ENCODE data around the gene SMARCA5.
A peak's percentile ranks its signal among the peaks of the same experiment; 100 is the strongest.
"Not testable (repeated sequence)": the region's sequence is repeated elsewhere in the genome, so short reads cannot be mapped to it uniquely, and the experiment has no call there.

The SMARCA5 gene, protein sequence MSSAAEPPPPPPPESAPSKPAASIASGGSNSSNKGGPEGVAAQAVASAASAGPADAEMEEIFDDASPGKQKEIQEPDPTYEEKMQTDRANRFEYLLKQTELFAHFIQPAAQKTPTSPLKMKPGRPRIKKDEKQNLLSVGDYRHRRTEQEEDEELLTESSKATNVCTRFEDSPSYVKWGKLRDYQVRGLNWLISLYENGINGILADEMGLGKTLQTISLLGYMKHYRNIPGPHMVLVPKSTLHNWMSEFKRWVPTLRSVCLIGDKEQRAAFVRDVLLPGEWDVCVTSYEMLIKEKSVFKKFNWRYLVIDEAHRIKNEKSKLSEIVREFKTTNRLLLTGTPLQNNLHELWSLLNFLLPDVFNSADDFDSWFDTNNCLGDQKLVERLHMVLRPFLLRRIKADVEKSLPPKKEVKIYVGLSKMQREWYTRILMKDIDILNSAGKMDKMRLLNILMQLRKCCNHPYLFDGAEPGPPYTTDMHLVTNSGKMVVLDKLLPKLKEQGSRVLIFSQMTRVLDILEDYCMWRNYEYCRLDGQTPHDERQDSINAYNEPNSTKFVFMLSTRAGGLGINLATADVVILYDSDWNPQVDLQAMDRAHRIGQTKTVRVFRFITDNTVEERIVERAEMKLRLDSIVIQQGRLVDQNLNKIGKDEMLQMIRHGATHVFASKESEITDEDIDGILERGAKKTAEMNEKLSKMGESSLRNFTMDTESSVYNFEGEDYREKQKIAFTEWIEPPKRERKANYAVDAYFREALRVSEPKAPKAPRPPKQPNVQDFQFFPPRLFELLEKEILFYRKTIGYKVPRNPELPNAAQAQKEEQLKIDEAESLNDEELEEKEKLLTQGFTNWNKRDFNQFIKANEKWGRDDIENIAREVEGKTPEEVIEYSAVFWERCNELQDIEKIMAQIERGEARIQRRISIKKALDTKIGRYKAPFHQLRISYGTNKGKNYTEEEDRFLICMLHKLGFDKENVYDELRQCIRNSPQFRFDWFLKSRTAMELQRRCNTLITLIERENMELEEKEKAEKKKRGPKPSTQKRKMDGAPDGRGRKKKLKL
- total RNA-seq, result 371 to 396 reads per million in 2 donors

DNA sequence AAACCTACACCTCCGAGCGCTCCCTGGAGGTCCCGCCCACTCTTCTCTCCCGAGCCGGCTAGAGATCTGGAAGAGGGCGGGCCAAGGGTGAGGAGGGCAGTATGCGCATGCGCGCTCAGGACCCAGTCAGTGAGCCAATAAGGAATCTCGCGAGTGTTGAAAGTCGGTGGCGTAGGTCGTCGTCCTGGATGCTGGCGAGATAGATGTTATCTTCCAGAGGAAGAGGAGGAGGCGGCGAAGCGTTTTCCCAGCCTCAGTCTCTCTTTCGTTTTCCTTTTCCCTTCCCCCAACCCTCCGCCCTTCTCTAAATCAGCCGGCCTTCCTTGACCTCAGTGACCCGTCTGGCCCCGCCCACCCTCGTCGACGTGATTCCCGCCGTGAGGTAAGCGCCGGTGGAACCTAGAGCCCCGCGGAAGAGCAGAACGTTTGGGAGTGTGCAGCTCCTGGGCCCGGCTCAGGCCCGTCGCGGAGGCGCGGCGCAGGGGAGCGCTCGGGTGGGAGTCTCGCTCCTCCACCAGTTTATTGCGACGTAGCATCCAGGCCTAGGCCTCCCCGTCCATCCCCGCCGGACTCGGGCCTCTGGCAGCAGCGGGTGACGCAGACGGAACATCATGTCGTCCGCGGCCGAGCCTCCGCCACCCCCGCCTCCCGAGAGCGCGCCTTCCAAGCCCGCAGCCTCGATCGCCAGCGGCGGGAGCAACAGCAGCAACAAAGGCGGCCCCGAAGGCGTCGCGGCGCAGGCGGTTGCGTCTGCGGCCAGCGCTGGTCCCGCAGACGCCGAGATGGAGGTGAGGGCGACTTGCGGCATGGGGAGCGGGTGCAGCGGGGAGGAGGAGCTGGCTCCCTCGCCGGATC is at the start of gene SMARCA5:
Gene SMARCA5 (plus strand): TSS at position 389 of the 855 bp plus-strand sequence. CDS start 223 bp downstream, at position 612.
- peak; percentile 89 for DNase-seq

DNA sequence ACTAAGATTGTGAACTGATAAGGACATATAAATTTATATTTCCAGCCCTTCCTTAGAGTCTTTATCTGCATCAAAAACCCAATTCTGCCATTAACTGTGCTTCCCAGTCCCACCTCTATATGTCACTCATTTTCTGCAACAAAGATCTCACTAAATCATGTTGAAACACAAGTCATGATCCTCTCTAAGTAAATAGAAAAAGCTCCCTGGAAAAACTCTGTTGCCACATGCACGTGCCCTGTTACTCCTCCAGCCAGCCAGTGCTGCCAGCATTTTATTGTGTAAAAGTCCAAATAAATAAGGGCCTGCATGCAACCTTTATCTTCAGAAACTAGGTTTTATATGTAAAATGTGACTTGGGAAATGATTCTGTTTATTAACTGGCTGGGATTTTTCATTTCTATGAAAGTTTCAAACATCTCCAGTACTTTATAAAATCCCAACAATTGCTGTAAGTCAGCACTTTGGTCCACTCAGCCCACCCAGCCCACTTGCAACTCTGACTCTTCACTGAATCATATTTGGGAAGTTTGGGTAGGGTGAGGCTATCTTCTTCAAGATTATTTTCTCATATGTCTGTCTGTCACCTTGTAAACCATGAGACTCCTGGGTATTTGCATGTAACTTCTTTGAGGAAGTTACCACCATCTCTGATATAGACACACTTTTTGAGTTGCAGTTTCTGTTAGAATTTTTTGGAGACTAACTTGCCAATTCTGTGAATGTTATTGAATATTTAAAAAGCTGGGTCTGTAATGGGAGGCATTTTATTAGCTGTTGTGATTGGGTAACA is 40.0 kb upstream of the SMARCA5 start:
- DNase-seq, result no peak

DNA sequence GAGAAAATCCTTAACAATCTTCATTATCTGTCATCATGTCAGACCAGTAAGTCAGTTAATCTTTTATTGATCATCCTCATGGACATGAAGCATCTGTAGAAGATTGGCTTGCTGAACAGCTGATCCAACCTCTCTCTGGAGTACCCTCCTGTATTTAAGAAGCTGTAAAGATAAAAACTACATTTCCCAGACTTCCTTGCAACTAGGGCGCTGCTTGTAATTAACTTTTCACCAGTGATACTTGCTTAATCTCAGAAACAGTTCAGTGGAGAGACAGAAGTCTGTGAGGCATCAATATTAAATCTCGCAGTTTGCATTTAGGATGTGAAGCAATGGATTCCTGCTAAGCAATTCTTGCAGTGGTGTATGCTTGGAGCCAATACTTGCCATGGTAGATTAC is 36.0 kb upstream of the SMARCA5 start:
- DNase-seq, result no peak

DNA sequence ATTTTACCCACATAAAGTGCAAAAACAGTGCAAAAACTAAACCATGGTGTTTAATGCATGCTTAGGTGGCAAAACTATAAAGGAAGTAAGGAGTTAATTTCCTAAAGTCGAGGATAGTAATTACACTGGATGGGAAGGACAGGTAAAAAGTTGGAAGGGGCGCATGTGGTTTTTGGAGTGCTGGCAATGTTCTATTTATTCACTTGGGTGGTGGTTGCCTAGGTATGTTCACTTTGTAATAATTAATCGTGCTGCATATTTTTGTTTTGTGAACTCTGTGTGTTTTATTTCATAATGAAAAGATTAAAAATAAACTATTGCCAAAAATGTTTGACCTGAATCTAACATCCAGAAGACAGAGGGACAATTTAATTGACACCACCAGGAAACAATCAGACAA is 32.1 kb upstream of the SMARCA5 start:
- no peak for DNase-seq

DNA sequence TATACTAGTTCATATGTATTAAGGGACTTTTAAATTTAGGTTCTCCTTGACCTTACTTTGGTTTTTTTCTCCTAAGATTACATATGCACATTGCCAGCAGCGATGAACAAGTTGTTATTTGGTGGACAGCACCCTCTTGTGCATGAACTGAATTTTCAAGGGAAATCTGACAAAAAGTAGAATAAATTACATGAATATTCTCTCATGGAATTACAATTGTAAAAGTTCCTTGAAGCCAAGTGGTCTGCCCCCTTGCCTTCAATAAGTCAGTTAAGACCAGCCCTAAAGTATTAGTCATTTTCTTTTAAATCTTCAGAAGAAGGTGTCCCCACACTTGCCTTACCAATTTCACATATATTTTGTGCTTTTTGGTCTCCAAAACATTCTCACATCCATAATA is 30.7 kb upstream of the SMARCA5 start:
- no peak for DNase-seq

DNA sequence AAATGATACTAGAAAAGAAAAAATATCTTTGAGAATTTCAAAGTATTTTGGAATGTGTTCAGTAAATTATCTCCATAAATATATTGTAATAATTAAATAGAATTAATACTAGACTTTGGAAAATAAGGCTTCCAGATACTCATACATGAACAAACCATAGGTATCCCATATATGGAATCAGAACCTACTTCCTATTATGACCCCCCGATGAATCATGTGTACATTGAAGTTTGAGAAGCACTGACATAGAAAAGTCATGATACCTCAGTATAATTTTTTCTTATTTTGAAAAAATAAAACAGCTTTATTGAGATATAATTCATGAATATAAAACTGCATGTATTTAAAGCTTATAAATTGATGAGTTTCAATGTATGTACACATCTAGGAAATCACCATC is 27.2 kb upstream of the SMARCA5 start:
- DNase-seq, result no peak

DNA sequence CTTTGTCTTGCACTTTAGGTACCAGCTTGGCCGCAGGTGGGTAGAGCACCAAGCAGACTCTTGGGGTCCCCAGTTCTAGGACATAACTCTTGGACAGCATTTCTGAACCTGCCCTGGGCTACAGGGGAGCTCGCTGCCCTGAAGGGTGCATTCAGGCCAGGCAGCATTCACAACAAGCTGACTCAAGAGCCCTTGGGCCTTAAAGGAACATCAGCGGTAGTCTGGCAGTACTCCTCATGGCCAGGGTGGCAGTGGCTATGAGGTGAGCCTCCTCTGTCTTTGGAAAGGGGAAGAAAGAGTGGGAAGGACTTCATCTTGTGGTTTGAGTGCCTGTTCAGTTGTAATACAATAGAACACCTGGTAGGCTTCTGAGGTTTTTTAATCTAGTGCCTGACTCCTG is 24.8 kb upstream of the SMARCA5 start:
- no peak for DNase-seq

DNA sequence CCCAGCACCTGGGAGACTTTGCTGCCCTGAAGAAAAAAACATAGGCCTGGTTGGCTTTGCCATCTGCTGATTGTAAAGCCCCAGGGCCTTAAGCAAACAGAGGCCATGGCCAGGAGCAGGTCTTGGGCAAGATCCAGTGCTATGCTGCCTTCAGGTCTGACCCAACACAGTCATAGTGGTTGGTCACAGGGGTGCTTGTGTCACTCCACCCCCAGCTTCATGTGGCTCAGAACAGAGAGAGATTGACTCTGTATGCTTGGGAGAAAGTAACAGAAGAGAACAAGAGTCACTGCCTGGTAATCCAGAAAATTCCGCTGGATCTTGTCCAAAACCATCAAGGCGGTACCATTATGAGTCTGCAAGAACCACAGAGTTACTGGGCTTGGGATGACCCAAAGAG is 24.4 kb upstream of the SMARCA5 start:
- no peak for DNase-seq

DNA sequence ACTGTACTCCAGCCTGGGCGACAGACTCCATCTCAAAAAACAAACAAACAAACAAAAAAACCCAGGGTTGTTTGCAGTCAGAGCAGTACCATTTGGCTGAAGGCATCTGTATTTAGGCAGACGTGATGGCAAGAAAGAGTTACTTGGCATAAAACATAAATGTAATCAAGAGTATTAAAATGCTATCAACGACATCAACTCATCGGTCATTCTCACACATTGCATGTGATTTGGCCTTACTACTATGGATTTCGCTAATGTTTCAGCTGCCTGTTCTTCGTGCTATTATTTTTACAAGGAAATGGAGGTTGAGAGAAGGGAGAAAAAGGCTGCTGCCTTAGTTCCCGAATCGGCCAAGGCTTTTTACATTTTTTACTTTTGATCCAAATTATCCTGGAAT is 15.5 kb upstream of the SMARCA5 start:
- no peak for DNase-seq

DNA sequence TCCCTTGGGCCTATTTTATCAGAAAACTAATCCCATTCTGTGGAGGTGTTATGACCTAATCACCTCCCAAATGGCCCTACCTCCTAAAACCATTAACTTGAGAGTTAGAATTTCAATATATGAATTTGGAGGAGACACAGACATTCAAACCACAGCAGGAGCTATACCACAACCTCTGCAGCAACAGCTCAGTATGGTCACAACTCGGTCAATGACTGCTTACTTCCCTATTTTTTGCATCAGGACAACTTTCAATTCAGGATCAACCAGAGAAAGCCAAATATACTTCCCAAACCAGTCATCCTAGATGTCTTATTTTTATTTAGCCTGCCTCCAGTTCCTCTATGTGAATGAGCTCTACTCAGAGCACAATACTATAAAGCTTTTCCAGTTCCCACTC is 11.3 kb upstream of the SMARCA5 start:
- DNase-seq, result no peak

DNA sequence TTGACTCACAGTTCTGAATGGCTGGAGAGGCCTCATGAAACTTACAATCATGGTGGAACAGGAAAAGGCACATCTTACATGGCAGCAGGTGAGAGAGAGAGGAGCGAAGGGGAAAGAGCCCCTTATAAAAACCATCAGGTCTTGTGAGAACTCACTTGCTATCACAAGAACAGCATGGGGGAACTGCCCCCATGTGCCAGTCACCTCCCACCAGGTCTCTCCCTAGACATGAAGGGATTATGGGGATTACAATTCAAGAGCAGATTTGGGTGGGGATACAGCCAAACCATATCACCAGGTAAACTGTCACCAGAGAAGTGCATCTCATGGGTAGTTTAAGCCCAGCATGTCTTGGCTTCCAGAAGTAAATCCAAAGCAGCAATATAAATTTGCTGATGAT is 7.5 kb upstream of the SMARCA5 start:
- DNase-seq, result no peak

DNA sequence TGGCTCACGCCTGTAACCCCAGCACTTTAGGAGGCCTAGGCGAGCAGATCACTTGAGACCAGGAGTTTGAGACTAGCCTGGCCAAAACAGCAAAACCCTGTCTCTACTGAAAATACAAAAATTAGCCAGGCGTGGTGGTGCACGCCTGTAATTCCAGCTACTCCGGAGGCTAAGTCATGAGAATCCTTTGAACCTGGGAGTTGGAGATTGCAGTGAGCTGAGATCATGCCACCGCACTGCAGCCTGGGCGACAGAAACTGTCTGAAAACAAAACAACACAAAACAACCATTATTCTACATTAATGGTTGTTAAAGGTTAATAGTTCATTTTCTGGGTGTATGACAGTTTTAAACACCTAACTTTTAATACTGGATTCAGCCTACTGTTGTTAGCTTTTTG is 1.6 kb upstream of the SMARCA5 start:
- DNase-seq, result no peak

DNA sequence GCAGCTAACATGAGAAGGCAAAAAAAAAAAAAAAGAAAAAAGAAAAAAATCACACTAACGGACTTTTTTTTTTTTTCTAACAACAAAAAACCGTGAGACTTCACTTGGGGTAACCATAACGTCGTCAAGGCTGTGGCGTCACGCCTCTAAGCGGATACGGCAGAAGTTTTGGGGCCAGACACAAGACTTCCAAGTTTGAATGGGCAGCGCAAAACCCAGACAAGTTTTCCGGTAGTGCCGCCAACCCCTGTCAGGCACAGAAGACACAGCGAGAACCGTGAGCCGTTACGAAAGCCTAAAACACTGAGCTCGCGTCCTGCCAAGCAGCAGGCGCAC is 556 bp upstream of the SMARCA5 start:
- no peak for DNase-seq

DNA sequence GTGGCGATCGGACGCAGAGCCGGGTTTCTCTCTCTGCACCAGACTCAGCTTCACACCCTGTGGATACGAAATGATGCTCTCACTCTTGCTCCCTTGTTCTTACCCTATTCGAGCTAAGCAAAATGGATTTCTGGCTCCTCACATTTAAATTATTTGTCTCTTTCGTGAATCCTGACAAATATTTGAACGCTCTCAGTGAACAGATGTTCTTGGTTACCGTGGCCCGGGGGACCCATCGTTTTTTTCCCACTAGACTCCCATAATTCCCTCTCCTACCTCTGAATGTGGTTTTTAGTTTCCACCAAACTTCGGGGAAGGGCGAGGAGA is 630 bp downstream of the SMARCA5 start:
- DNase-seq, result no peak

DNA sequence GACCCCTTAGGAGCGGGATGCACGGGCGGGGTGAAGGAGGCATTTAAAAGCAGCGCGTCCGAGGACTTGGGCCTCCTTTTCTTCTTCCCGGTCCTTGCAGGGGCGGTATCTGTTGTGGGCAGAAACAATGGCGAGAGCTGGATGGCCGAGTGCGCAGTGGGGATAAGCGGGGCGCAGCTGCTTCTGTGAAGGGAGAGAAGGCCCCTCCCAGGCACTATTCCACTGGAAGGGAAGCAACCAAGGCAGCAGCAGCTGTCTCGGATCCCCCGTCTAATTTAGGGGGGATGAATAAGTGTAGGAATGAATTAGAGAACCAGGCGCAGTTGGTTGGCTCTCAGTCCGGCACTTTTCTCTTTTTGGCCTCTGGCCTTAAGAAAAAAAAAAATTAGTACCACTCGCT is 995 bp downstream of the SMARCA5 start:
- DNase-seq, result no peak

DNA sequence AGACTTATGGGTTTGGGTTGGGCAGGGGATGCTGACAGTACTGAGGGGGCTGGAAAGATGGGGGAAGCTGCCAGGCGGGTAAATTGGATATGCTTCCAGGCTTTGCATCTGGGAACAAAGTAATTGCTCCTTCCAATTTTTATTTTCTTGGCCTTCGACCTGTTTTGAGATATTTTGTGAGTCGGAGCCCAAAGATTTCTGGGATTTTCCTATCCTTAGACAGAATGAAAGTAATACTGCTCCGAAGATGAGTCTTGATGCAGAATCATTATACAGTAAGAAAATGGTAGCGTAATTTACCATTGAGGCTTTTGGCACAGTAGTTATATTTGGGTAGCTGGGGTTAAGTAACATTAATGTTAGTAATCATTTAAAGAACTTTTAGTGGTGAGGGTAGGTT is 1.4 kb downstream of the SMARCA5 start:
- no peak for DNase-seq

DNA sequence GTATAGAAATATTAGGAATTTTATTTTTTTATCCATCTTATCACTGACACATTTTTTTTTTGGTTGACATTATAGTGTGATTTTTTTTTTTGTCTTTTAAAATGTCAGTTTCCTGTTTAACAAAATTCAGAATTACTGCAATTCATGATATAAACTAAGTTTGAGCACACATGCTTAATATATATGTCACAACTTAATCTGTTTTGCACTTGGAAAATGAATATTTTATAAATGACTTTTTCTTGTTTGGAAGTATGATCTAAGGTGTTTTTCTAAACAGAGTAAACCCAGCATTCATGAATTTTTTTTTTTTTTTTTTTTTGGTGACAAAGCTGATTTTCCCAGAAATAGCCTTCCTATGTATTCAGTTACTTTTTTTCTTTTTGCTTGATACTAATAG is 2.4 kb downstream of the SMARCA5 start:
- no peak for DNase-seq

DNA sequence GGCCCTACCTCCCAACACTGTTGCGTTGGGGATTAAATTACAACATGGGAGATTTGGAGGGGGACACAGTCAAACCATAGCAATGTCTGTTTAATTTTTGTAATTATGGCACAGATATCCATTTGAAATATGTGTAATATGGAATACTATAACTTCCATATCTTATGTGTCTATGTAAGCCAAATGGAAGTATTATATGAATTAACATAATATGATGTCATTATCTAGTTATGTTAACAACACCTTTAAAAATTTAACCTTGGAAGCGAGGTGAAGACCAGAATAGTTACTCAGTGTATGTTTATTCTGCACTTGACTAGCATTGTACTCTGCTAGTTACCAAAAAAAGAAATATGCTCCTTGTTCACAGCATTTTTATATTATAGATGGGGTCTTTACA is 4.3 kb downstream of the SMARCA5 start:
- no peak for DNase-seq

DNA sequence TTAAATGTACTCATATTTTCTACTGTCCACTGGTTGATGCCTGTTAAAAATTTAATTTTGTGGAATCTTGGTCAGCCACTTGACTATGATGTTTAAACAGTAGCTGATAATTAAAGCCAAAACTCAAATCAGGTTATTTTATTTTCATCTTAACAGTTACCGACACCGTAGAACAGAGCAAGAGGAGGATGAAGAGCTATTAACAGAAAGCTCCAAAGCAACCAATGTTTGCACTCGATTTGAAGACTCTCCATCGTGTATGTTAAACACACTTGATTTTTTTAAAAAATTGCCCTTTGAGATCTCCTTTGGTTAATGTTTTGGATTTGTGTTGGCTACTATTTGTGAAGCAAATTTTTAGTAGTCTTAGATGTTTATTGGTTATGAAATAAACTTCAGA is 10.7 kb downstream of the SMARCA5 start:
- no peak for DNase-seq

DNA sequence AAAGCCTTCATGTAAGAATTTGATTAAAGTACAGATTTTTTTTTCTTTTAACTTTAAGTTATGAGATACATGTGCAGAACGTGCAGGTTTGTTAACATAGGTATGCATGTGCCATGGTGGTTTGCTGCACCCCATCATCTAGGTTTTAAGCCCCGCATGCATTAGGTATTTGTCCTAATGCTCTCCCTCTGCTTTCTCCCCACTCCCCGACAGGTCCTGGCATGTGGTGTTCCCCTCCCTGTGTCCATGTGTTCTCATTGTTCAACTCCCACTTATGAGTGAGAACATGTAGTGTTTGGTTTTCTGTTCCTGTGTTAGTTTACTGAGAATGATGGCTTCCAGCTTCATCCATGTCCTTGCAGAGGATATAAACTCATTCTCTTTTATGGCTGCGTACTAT is 14.5 kb downstream of the SMARCA5 start:
- not testable (repeated sequence) for DNase-seq

DNA sequence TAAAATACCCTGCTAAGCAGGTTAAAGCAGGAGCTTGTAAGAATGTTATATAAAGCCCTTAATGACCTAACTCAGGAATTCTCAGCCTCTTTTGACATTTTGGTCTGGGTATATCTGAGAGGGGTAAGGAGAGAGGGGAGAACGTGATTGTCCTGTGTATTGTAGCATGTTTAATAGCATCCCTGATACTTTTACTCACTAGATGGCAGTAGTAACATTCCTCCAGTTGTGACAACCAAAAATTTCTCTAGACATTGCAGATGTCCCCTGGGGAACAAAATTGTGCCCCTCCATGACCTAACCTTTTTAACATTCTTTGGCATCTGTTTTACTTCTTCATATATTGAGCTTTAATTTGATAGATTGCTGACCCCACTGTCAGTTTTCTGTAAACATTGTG is 17.9 kb downstream of the SMARCA5 start:
- DNase-seq, result no peak

All from T-helper 9 cell (primary cell).